Frontal cortex (tissue), 4 donors: ENCODE data around the gene RASAL2. TPM values are rescaled to one million over a fixed set of nuclear protein-coding genes. Genes with fewer than 3 reads are reported as not detected.
"Not testable (repeated sequence)": the region's sequence is repeated elsewhere in the genome, so short reads cannot be mapped to it uniquely, and the experiment has no call there.

Experiments
- DNase-seq, 2 donors: peaks; one replicate each; pipeline ENCODE4 v3.0.0; 2012; ENCODE audit warnings: low spot score in 2 of 2
- FAIRE-seq: peaks from 2 replicates; lab custom pipeline; 2012; peaks lifted over from hg19 to GRCh38; lab: Jason Lieb, UNC
- total RNA-seq: library from RNA; depleted of rRNA; stranded (reverse); fragments of >200 nt; gene quantifications from one replicate; pipeline ENCODE4 v1.2.3, GENCODE V29; 2014
- donor health status: control.
- donor health status: control.
- donor health status: control.

RASAL2 gene
- total RNA-seq, 1 donor from 2014 or later: 28.9 TPM

DNA sequence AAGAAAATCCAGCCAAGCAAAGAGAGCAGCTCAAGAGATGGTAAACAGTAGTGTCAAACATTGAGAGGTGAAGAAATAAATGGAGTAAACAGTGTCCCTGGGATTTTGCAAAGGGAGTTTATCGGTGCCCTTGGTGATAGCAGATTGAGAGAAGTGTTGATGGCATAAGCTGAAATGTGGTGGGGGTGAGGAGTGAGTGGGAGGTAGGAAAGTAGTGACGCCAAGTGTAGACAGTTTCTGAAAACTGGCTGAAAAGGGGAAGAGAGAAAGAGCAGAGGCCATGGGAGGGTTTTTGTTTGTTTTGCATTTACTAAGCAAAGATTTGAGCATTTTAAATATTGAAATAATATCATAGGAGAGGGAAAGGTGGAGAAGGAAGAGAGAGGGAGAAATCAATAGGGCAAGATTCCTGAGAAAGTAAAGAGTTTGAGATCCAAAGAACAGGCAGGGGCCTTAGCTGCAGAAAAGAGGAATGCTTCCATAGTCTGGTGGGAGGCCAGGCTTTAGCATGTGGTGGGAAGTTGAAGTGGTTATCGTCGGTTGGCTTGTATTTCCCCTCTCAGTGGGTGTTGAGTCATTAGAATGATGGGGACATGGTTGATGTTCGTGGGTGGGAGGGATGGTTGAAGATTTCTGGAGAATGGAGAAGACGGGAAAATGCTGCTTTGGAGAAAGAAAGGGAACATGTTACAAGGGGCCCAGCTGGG lies 26.8 kb upstream of the RASAL2 start:
- DNase-seq: no peak
- no peak for FAIRE-seq

DNA sequence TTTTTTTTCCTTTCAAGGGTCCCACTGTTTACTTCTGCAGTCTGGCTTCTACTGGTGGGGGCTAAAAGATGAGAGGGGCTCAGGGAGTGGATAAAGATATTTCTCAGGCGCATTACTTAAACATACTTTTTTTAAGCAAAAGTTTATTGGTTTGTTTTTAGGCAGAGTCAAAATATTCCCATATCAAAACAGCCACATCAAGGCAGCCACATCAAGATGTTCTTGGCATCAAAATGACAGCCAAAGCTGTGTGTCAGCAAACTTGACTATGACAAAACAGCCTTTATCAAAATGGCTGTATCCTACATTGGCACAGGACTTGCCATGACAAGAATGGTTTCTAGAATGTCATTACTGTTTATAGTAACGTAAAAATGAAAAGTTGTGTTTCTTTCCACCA lies 22.1 kb upstream of the RASAL2 start:
- DNase-seq (no peak), FAIRE-seq (no peak)

DNA sequence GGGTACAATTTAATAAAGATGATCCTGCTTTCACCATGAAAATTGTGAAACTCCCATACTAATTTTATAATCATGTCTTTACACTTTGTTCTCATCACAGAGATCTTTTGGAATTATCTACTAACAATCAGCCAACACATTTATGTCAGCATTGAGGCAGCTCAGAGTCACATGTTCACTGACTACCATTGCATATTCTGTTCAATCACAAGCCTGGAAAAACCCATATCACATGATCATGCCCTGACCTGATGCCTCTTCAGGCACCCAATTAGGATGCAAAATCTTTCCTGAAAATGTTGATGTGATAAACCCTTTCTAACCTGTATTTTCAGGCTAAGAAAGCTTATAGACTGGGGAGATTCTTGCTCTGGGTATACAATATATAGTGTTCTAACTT lies 21.6 kb upstream of the RASAL2 start:
- FAIRE-seq: no peak

DNA sequence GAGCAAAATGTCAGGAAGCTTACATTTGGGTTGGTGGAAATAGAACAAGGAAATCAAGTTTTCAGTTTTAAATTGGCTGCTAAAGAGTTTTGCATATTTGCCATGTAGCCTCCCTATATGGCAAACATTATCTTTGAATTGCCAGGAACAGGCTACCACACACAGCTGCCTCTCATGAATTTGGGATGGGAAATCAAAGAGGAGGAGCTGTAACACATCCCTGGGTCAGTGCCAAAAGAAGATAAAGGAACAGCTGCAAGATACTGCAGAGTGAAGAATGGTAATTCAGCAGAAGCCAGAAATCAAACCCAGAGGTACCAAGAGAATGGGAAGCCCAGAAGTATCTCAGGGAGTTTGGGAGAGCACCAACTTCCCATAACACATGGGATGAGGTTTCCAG lies 18.6 kb upstream of the RASAL2 start:
- DNase-seq (no peak), FAIRE-seq (no peak)

More for the DNA sequence above, 21.6 kb upstream of the RASAL2 start:
- DNase-seq: no peak

DNA sequence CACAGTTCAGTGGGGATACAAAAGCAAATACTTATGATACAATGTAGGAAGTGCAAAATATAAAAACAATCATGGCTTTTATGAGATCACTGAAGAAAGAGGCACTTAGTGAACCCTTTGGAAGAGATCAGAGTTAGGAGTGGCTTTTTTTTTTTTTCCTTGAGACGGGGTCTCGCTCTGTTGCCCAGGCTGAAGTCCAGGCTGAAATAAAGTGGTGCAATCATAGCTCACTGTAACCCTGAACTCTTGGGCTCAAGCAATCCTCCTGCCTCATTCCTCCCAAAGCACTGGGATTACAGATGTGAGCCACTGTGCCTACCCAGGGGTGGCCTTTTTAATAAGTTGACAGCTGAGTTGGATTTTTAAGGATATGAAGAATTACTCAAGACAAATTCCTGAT lies 17.3 kb upstream of the RASAL2 start:
- no peak for FAIRE-seq
- no peak for DNase-seq

DNA sequence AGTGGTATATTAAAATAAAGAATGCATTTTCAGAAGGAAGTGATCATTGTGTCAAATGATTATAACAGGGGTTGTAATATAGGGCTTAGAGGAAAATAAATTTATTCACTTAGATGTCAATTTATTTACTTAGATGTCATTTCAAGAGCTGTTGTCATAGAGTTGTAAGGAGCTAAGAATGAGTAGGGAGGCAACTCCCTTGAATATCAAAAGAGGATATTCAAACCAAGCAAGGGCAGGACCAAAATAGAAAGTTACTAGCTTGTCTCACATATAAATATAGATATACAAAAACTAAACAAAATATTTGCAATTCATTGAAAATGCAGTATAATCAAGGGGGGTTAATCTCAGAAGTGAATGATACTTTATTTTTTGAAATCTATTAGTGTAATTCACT lies 16.0 kb upstream of the RASAL2 start:
- DNase-seq (no peak), FAIRE-seq (no peak)

DNA sequence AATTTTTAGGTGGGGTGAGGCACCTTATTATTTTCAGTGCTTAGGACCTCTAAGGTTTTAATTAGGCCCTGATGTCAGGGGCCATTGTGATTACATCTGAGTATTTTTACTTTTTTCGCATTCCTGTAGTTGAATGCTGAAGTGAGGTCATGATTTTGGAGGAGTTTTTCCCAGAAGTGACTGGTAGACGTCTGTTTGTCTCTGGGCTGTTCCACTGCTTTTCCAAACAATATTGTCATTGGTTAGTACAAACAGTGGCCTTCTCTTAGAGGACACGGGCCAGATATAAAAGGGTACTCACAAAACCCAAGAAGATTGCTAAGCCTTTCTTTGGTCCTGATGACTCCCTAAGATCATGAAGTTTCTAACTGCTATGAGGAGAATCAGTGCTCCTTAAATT lies 7.6 kb upstream of the RASAL2 start:
- no peak for DNase-seq
- FAIRE-seq: no peak

DNA sequence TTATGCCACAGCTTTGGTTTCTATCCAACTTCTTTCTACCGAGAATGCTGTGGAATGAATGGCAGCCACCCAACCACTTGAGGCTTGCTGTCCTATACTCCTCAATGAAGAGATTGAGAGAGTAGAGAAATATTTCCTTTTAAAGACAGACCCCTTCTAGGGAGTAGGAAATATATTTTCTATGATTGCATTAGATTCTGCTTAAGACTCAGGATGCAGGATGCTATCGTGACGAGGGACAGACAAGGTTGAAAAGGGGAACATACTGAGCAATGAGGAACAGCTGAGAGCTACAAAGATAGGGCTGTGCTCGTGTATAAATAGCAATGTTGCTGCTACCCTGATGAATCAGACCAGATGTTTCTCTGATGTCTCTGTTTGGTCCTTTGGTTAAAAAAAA lies 7.1 kb upstream of the RASAL2 start:
- DNase-seq: peak in 1 of 2 donors; percentile 51

DNA sequence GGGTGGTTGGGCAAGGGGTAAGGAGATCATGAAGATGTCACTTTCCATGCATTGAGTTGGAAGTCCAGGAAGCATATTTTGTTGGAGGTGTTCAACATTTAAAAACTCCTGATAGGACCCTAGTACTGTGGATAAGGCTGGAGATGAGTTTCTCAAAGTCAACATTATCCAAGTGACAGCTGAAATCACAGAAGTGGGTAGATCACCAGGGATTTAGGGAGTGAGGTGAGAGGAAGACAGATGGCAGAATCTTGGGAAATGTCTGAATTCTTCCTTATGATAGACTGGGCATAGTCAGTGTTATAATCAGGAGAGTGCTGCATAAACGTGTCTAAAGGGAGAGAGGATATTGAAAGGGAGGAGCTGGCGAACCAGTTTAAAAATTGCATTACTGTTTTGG lies 5.3 kb upstream of the RASAL2 start:
- FAIRE-seq: no peak

More for the DNA sequence above, 7.1 kb upstream of the RASAL2 start:
- no peak for FAIRE-seq

DNA sequence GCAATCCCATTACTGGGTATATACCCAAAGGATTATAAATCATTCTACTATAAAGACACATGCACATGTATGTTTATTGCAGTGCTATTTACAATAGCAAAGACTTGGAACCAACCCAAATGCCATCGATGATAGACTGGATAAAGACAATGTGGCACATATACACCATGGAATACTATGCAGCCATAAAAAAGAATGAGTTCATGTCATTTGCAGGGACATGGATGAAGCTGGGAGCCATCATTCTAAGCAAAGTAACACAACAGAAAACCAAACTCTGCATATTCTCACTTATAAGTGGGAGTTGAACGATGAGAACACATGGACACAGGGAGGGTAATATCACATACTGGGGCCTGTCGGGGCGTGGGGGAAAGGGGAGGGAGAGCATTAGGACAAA lies 2.5 kb upstream of the RASAL2 start:
- DNase-seq, FAIRE-seq: not testable (repeated sequence)

More for the DNA sequence above, 5.3 kb upstream of the RASAL2 start:
- no peak for DNase-seq

DNA sequence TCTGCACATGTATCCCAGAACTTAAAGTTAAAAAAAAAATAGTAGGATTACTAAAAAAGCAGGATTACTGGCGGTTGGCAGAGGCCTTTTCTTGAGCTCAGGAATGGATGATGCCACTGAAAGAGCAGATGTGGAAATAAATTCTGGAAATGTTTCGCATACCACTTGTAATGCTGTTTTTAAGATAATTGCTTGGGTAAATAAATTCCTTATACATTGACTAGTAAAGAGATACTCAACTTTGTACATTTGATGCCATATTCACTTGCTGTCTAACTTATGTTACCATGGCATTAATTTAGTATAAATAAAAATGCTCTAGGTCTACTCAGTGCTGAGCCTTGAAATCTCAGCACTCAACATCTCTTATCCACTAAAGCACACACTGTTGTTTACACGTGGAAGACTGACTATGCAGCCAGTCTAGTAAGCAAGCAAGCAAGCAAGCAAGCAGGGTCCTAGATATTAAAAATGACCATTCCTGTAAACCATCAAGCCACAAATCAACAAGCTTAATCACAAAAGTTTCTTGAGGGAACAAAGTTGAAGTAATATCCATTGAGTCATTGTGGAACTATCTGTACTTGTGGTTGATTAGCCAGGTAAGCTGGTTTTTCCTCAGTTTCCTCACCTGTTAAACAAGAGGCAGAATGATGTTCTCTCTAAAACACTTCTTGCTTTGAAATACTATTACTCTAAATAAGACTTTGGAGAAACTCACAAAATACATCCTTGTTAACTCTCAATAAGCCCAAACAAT lies 1.7 kb upstream of the RASAL2 start:
- FAIRE-seq: no peak
- no peak for DNase-seq

DNA sequence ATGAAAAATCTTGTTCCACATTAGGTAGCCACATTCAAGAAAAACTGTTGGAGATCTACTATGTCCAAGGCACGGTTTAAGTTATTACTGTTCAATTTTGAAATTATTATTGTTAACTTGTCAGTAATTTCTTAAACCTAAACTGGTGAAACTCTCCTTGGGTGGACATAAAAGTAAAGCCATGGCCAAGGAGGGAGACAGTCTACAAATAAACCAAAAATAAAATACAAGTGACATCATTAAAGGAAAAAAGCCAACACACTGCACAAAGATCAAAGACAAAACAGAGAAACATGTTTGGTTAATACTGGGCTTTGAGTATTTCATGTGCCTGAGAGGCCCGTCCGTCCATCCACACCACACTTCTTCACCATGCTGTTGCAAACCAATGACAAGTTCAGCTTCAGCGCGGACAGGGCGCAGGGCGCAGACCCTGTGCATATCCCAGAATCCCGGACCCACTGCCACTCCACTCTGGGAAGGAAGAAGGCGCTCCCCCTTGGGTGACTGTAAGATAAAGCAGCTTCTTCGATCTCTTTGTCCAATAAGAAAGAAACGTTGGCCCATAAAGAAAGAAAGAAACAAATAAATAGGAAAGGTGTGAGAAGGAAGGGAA lies 918 bp upstream of the RASAL2 start:
- FAIRE-seq: no peak

DNA sequence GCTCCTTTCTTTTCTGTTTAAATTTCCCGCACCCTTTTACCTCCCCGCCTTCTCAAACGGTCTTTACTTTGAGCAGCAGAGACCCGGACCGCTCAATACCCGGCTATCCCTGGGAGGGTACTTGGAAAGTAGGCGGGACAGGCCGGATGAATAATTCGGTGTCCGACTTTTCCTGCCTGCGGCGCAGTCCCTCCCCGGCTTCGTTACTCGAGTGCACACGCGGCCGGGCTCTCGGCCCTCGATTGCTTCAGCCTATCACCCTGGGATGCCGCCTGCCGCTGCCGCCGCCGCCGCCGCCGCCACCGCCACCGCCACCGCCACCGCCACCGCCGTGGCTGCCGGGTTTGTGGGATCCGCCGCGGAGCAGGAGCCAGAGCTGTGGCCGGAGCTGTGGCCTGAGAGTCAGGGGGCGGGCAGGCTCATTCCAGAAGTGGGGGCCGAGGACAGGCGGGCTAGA lies 382 bp upstream of the RASAL2 start:
- DNase-seq (peak; percentile 93 to 95), FAIRE-seq (no peak)

More for the DNA sequence above, 918 bp upstream of the RASAL2 start:
- DNase-seq: peak in 1 of 2 donors; percentile 44

DNA sequence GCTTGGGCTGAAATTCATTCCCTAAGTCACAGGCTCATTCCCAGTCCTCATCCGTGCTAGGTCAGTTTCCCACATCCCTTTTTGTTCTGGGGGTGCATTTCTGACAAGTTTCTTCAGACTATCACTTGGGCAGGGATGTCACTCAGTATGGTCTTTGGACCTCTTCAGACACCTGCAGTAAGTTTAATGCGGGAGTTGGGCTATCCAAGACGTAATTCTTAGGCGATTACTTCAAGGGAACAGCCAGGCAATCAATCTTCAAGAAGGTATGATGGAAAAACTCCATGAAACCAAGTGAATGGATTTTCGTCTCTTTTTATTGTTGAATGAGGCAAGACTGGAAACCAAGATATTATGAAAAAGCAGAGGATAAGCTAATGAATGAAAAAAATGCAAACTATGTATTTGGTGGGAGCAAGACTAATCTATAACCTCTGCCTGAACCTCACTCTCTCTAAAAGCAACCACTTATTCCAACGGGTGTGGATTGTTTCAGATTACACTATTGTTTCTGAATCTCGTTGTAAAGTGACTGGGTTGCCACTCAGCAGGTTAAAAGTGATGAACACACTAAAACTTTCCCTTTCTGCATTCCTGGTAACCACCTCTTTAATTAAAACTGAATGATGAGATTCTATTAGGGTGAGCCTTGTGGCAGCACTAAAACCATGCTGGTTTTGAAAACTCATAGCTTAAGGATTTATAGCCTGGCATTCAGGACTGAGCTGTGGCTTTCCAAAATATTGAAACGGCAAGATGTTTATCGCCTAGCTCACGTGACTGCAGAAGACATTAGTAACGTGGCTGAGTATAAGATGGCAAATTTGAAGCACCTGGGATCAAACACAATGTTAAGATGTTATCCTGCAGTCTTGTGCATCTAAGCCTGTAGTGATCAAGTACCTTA lies 1.1 kb downstream of the RASAL2 start:
- DNase-seq (peak in 1 of 2 donors; percentile 23), FAIRE-seq (no peak)

DNA sequence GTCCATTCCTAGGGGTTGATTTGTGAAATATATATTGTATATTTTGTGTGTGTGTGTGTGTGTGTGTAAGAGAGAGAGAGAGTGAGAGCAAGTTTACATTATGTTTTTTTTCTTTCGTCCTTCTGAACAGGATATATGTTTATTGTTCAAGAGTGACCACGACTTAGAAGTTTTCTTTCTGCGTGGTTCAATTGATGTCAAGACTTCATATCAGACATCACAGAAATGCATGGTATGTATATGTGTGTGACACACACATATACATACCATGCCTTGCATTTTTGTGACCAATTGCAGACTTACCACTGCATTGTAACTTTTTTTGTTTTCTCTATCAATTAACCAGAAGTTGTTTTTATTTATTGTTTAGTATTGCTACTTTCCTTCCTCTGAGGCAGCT lies 2.5 kb downstream of the RASAL2 start:
- FAIRE-seq: no peak
- DNase-seq: no peak

DNA sequence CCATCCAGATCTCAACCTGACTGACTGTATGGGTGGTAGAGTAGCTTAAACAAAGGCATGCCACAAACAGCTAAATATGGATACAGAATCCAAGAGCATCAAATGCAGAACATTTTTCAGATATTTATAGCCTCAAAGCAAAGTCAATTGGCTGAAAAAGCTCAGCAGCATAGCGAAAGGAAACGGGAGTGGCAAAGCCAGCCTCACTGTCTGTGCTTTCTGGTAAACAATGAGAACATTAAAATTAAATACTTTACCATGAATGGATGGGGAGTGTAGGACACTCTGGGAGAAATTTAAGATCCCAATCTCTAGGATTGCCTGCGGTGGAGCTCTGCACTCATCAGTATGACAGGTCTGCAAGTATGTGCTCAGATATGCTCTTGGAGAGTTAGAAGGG lies 4.4 kb downstream of the RASAL2 start:
- FAIRE-seq (no peak), DNase-seq (no peak)

DNA sequence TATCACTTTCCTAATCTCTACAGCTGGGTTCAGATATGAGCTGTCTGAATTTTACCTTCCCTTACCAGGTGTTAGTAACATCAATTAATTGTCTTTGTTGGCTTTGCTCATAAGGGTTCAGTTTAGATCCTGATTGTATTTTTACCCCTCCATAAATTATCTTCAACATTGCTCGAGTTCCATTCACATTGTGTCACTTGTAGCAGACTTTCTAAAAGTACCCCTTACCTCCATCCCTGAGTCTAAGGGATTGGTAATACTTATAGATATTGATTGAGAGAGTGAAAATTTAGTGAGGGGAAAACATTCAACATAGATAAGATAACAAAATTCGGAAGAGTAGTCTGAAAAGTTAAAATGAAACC lies 7.3 kb downstream of the RASAL2 start:
- DNase-seq (no peak), FAIRE-seq (no peak)

DNA sequence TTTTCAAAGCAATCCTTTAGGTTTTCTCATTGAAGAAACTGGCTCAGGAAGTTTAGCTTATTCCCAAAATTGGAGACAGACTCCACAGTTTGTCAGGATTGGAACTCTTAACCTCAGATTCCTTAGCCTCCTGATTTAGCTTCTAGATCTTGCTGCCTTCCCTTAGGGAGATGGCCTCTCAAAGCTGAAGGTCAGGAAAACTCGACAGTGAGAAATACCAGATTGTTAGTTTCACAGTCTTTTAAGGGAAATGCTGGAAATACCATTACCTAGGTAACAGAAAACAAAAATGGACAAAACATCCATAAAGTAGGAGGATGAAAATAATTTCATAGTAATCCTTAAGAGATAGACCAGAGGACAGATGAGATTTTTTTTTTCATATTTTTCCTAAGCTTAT lies 7.8 kb downstream of the RASAL2 start:
- no peak for FAIRE-seq
- DNase-seq: no peak

DNA sequence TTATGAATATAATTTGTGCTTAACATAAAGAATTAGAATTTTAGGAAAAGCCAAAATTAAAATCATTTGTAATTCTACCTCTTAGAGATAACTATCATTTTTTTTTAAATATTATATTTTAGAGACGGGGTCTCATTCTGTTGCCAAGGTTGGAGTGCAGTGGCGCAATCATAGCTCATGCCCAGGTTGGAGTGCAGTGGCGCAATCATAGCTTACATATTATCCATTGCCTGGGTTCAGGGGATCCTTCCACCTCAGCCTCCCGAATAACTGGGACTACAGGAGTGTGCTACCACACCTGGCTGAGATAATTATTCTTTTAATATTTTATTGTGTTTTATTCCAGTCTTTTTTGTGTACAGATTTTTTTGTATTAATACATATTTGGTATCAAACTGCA lies 8.3 kb downstream of the RASAL2 start:
- FAIRE-seq: no peak
- DNase-seq: no peak

DNA sequence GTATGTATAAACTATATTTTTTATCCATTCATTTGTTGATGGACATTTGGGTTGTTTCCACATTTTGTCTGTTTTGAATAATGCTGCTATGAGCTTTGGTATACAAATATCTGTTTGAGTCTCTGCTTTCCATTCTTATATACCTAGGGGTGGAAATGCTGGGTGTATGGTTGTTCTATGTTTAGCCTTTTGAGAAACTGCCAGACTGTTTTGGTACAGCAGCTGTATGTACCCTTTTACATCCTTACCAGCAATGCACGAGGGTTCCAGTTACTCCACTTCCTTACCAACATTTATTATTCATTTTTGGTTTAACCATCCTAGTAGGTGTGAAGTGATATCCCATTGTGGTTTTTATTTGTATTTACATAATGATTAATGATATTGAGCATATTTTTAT lies 13.9 kb downstream of the RASAL2 start:
- FAIRE-seq (no peak), DNase-seq (no peak)
